Measurements from ENCODE around the gene CADPS. TPM values are rescaled to one million over a fixed set of nuclear protein-coding genes. Genes with fewer than 3 reads are reported as not detected.

Gene CADPS
- total RNA-seq, 3 donors from 2014 or later (not counting 1 experiment from before 2014, with no cell fraction given): not detected

DNA sequence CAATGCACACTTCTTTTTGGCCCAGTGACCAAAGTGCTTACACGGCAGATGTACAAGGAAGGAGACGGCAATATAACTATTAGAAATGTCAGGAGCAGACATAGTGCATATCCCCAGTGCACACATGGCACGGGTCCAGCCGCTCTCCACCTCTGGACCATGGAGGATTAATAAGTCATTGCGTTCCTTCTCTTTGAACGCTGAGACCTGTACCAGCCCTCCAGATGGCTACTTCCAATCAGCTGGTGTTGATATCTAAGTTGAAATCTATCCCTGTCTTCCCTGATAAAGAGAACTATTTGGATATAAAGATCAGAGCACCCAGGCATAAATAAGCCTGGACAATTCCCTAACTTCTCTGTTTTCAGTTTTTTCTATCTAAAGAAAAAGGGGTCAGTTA, 212.5 kb downstream of the CADPS start:
- TF ChIP-seq, protein P1, sequence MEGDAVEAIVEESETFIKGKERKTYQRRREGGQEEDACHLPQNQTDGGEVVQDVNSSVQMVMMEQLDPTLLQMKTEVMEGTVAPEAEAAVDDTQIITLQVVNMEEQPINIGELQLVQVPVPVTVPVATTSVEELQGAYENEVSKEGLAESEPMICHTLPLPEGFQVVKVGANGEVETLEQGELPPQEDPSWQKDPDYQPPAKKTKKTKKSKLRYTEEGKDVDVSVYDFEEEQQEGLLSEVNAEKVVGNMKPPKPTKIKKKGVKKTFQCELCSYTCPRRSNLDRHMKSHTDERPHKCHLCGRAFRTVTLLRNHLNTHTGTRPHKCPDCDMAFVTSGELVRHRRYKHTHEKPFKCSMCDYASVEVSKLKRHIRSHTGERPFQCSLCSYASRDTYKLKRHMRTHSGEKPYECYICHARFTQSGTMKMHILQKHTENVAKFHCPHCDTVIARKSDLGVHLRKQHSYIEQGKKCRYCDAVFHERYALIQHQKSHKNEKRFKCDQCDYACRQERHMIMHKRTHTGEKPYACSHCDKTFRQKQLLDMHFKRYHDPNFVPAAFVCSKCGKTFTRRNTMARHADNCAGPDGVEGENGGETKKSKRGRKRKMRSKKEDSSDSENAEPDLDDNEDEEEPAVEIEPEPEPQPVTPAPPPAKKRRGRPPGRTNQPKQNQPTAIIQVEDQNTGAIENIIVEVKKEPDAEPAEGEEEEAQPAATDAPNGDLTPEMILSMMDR (IDR thresholded peaks at IDR 0.05): no peak
- Mint-ChIP-seq H3K9me3 (no peaks in the 10 kb centered on the region), H3K4me3 (no peak overlapping the region), H3K27ac (no peak overlapping the region), H3K36me3 (no peaks in the 10 kb centered on the region), H3K4me1 (no peaks in the 10 kb centered on the region), H3K27me3 (ENCODE audit: low read depth in 2 of 2) (no peaks in the 10 kb centered on the region)
- no peak overlapping the region for H3K27ac ChIP-seq (ENCODE audit: low read length)
- DNase-seq (no peak), ATAC-seq (no peak)
- no peaks in the 10 kb centered on the region for H3K9me3 ChIP-seq (ENCODE audit: control insufficient read depth, insufficient read depth, low read length)
- no peaks in the 10 kb centered on the region for H3K4me1 ChIP-seq (ENCODE audit: control insufficient read depth, insufficient read depth, low read length)
- no peak overlapping the region for H3K4me3 ChIP-seq (ENCODE audit: low read length)
- intact Hi-C loops (cut with micrococcal nuclease): no loop called here
- no peaks in the 10 kb centered on the region for H3K27me3 ChIP-seq (ENCODE audit: control insufficient read depth, insufficient read depth, low read length)
- 94% methylated on average over 6 of the region's 6 CpGs for WGBS (ENCODE audit: insufficient coverage)
- no peaks in the 10 kb centered on the region for H3K36me3 ChIP-seq (ENCODE audit: control insufficient read depth, insufficient read depth, low read length)

DNA sequence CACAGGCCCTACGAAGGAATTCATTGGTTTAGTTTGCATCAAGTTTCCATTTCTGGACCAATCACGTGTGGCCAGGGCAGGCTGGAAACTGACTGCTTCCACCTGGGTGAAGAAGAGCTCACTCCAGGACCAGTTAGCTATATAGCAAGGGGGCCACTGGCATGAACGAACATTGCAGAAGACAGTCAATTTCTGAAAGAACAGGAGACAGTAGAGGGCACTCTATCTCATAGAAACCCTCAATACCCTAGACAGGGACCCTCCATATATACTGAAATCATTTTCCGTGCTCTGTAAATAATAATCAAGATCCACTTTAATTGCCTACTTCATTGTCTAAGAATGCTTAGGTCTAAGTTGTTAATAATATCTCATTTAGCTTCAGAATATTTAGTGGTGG, 215.6 kb downstream of the CADPS start:
- TF ChIP-seq, protein P1 (IDR thresholded peaks at IDR 0.05): no peak
- intact Hi-C loops (cut with micrococcal nuclease): no loop called here
- H3K4me3 Mint-ChIP-seq: no peak overlapping the region

DNA sequence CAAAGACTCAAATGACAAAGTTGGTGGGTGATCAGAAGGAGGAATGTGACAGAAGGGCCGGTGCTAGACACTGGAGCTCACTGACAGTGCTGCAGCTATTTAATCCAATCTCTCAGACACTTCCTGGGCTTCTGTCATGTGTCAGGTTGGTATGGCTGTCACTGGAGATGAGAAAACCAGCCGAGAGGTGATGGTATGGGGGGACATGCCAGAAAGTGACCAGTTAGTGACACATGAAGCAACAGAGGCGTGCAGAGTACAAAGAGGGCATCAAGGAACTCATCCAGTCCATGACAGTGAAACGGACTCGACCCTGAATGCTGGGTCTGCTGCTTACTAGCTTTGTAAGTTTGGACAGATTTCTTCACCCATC, 219.5 kb downstream of the CADPS start:
- Mint-ChIP-seq H3K27me3 (ENCODE audit: low read depth in 2 of 2) (no peaks in the 10 kb centered on the region), H3K4me3 (no peak overlapping the region), H3K36me3 (no peaks in the 10 kb centered on the region), H3K9me3 (peaks cover 2 to 3% of the 10 kb centered on the region in 2 donors), H3K27ac (no peak overlapping the region), H3K4me1 (no peaks in the 10 kb centered on the region)
- intact Hi-C loops (cut with micrococcal nuclease): no loop called here
- Histone ChIP-seq H3K4me1 (ENCODE audit: control insufficient read depth, insufficient read depth, low read length) (no peaks in the 10 kb centered on the region), H3K4me3 (ENCODE audit: low read length) (no peak overlapping the region), H3K9me3 (ENCODE audit: control insufficient read depth, insufficient read depth, low read length) (no peaks in the 10 kb centered on the region), H3K27ac (ENCODE audit: low read length) (no peak overlapping the region), H3K27me3 (ENCODE audit: control insufficient read depth, insufficient read depth, low read length) (no peaks in the 10 kb centered on the region), H3K36me3 (ENCODE audit: control insufficient read depth, insufficient read depth, low read length) (no peaks in the 10 kb centered on the region)
- TF ChIP-seq, protein P1 (IDR thresholded peaks at IDR 0.05): no peak
- ATAC-seq (no peak), DNase-seq (no peak)
- 71% methylated on average over 5 of the region's 5 CpGs for WGBS (ENCODE audit: insufficient coverage)

More for the DNA sequence above, 215.6 kb downstream of the CADPS start:
- Histone ChIP-seq H3K27me3 (ENCODE audit: control insufficient read depth, insufficient read depth, low read length) (no peaks in the 10 kb centered on the region), H3K36me3 (ENCODE audit: control insufficient read depth, insufficient read depth, low read length) (no peaks in the 10 kb centered on the region), H3K27ac (ENCODE audit: low read length) (no peak overlapping the region), H3K9me3 (ENCODE audit: control insufficient read depth, insufficient read depth, low read length) (no peaks in the 10 kb centered on the region), H3K4me3 (ENCODE audit: low read length) (no peak overlapping the region), H3K4me1 (ENCODE audit: control insufficient read depth, insufficient read depth, low read length) (no peaks in the 10 kb centered on the region)
- DNase-seq (no peak), ATAC-seq (no peak)
- no peaks in the 10 kb centered on the region for H3K27me3 Mint-ChIP-seq (ENCODE audit: low read depth in 2 of 2)
- H3K9me3 Mint-ChIP-seq: no peaks in the 10 kb centered on the region
- whole genome bisulfite sequencing (ENCODE audit: insufficient coverage): 49% methylated on average over 3 of the region's 4 CpGs
- no peak overlapping the region for H3K27ac Mint-ChIP-seq
- H3K4me1 Mint-ChIP-seq: no peaks in the 10 kb centered on the region
- no peaks in the 10 kb centered on the region for H3K36me3 Mint-ChIP-seq

DNA sequence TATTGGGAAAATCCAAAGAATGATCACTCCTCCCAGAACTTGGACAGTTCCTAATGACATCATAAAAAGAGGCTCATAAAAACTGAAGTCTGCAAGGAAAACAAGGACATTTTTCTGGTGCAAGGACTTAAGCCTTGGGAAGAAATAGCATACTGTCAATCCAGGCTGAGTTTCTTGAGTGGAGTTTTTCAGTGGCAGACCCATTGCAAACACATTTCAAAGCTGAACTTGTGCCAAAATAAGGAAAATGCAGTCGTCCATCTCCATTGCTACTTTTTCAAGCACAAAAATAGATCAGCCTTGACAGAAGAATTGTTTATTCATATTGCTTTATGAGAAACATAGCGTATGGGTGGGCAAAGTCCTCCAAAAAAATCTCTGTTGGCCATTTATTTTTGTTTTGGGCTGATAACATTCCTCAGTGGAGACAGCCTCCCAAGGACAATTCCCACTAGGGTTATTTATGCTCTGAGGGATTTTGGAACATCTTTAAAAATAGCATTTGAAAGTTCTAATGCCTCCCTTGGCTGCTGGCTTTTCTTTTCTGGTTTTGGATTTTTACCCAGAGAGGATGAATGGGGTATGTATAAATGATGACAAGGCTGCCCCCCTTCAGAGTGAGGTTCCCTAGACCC, 220.0 kb downstream of the CADPS start:
- no peak for DNase-seq
- Histone ChIP-seq H3K27me3 (ENCODE audit: control insufficient read depth, insufficient read depth, low read length) (no peaks in the 10 kb centered on the region), H3K27ac (ENCODE audit: low read length) (no peak overlapping the region), H3K4me1 (ENCODE audit: control insufficient read depth, insufficient read depth, low read length) (no peaks in the 10 kb centered on the region), H3K9me3 (ENCODE audit: control insufficient read depth, insufficient read depth, low read length) (no peaks in the 10 kb centered on the region), H3K4me3 (ENCODE audit: low read length) (no peak overlapping the region), H3K36me3 (ENCODE audit: control insufficient read depth, insufficient read depth, low read length) (no peaks in the 10 kb centered on the region)
- H3K27me3 Mint-ChIP-seq (ENCODE audit: low read depth in 2 of 2): no peaks in the 10 kb centered on the region
- peaks cover 2 to 3% of the 10 kb centered on the region in 2 donors for H3K9me3 Mint-ChIP-seq
- no peak for ATAC-seq
- H3K27ac Mint-ChIP-seq: no peak overlapping the region
- TF ChIP-seq, protein P1 (IDR thresholded peaks at IDR 0.05): no peak
- H3K4me3 Mint-ChIP-seq: no peak overlapping the region
- intact Hi-C loops (cut with micrococcal nuclease): no loop called here
- WGBS (ENCODE audit: insufficient coverage): 88% methylated on average over 2 of the region's 2 CpGs
- H3K4me1 Mint-ChIP-seq: no peaks in the 10 kb centered on the region
- H3K36me3 Mint-ChIP-seq: no peaks in the 10 kb centered on the region

Data from natural killer cell (primary cell).